ENCODE measurements around the gene CES4A. TPM values are rescaled to one million over a fixed set of nuclear protein-coding genes. Genes with fewer than 3 reads are reported as not detected.
A peak's percentile ranks its signal among the peaks of the same experiment; 100 is the strongest.
"Not testable (repeated sequence)": the region's sequence is repeated elsewhere in the genome, so short reads cannot be mapped to it uniquely, and the experiment has no call there.

Gene CES4A
- polyA plus RNA-seq, 4 donors, result 4.8 to 26.3 (median 10.5) TPM

DNA sequence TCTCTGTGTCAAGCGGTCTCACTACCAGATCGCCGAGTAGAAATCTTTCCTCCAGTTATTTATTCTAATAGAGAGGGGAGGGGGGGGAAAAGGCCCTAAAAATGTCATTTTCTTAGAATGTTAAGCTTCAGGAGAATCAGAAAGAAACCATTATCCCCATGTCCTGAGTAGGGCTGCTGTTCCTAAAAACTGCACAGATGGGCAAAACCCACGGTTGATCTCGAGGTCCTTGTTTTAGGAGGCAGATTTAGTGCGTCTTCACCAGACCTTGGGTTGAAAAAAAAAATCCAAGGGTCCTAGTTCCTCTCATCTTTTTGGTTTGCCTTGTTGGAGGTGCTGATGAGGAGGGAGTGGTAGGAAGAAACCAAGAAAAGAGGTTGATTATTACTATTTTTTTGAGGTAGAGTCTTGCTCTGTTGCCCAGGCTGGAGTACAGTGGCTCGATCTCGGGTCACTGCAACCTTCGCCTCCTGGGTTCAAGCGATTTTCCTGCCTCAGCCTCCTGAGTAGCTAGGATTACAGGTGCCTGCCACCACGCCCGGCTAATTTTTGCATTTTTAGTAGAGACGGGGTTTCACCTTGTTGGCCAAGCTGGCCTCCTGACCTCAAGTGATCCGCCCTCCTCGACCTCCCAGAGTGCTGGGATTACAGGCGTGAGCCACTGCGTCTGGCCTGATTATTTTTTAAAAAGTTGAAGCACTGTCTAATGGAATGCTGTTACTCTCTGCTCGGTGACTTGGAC lies 42.0 kb downstream of the CES4A start:
- H3K27ac ChIP-seq (ENCODE audit: low read depth in 1 of 3, low read length in 2 of 3), result peak overlapping the region in 2 of 3 donors; percentile 87 to 95
- no peaks in the 10 kb centered on the region for H3K9me3 ChIP-seq (ENCODE audit: control insufficient read depth in 2 of 2, insufficient read depth in 1 of 2, low read depth in 1 of 2, low read length in 1 of 2)
- 39 to 45% (median 42%) methylated on average over 18 of the region's 18 CpGs for WGBS, 3 donors
- H3K4me3 ChIP-seq (ENCODE audit: low read depth in 1 of 3, low read length in 3 of 3), result peak overlapping the region; percentile 82 to 88 (median 85)
- H3K4me1 ChIP-seq (ENCODE audit: control insufficient read depth in 3 of 3, insufficient read depth in 2 of 3, low read depth in 1 of 3, low read length in 2 of 3), result peaks cover 0 to 13% (median 0%) of the 10 kb centered on the region in 3 donors
- FAIRE-seq (no peak), DNase-seq (no peak)
- H3K36me3 ChIP-seq (ENCODE audit: control insufficient read depth in 3 of 3, insufficient read depth in 2 of 3, low read depth in 1 of 3, low read length in 3 of 3), result peaks cover 0 to 23% (median 2%) of the 10 kb centered on the region in 3 donors
- H3K27me3 ChIP-seq (ENCODE audit: control insufficient read depth in 3 of 3, insufficient read depth in 3 of 3, low read length in 3 of 3), result no peaks in the 10 kb centered on the region

GRCh38 chr16:67034487-67034886 lies 46.1 kb downstream of the CES4A start:
- Histone ChIP-seq H3K4me3 (ENCODE audit: low read depth in 1 of 3, low read length in 3 of 3) (no peak overlapping the region), H3K27me3 (ENCODE audit: control insufficient read depth in 3 of 3, insufficient read depth in 3 of 3, low read length in 3 of 3) (no peaks in the 10 kb centered on the region), H3K36me3 (ENCODE audit: control insufficient read depth in 3 of 3, insufficient read depth in 2 of 3, low read depth in 1 of 3, low read length in 3 of 3) (peaks cover 0 to 31% (median 2%) of the 10 kb centered on the region in 3 donors), H3K4me1 (ENCODE audit: control insufficient read depth in 3 of 3, insufficient read depth in 2 of 3, low read depth in 1 of 3, low read length in 2 of 3) (peaks cover 0 to 9% (median 0%) of the 10 kb centered on the region in 3 donors), H3K27ac (ENCODE audit: low read depth in 1 of 3, low read length in 2 of 3) (no peak overlapping the region), H3K9me3 (ENCODE audit: control insufficient read depth in 2 of 2, insufficient read depth in 1 of 2, low read depth in 1 of 2, low read length in 1 of 2) (no peaks in the 10 kb centered on the region)
- DNase-seq, result no peak
- FAIRE-seq, result no peak
- 55 to 71% (median 71%) methylated on average over 4 of the region's 4 CpGs for WGBS, 3 donors

GRCh38 chr16:67035364-67035763 lies 47.0 kb downstream of the CES4A start:
- Histone ChIP-seq H3K27ac (ENCODE audit: low read depth in 1 of 3, low read length in 2 of 3) (no peak overlapping the region), H3K36me3 (ENCODE audit: control insufficient read depth in 3 of 3, insufficient read depth in 2 of 3, low read depth in 1 of 3, low read length in 3 of 3) (peaks cover 0 to 31% (median 4%) of the 10 kb centered on the region in 3 donors), H3K4me1 (ENCODE audit: control insufficient read depth in 3 of 3, insufficient read depth in 2 of 3, low read depth in 1 of 3, low read length in 2 of 3) (peaks cover 0 to 7% (median 0%) of the 10 kb centered on the region in 3 donors), H3K4me3 (ENCODE audit: low read depth in 1 of 3, low read length in 3 of 3) (no peak overlapping the region), H3K27me3 (ENCODE audit: control insufficient read depth in 3 of 3, insufficient read depth in 3 of 3, low read length in 3 of 3) (no peaks in the 10 kb centered on the region), H3K9me3 (ENCODE audit: control insufficient read depth in 2 of 2, insufficient read depth in 1 of 2, low read depth in 1 of 2, low read length in 1 of 2) (no peaks in the 10 kb centered on the region)
- DNase-seq (no peak), FAIRE-seq (no peak)
- WGBS, 3 donors, result 77 to 97% (median 93%) methylated on average over 1 of the region's 1 CpG

DNA sequence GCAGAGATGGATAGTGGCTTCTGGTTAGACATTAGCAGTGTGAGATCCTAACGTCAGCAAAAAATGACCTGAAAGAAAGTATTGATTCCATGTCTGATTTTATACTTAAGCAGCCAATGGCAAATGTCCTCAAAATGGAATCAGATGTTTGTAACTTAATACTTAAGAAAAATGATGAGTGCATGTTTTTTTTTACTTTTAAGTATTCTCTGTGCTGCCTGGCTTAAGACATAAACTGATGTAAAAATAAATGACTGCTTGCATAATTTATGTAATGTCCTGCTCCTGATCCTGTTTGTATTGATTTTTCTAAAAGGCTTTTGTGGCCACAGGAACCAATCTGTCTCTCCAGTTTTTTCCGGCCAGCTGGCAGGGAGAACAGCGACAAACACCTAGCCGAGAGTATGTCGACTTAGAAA lies 47.9 kb downstream of the CES4A start:
- Histone ChIP-seq H3K27me3 (ENCODE audit: control insufficient read depth in 3 of 3, insufficient read depth in 3 of 3, low read length in 3 of 3) (no peaks in the 10 kb centered on the region), H3K9me3 (ENCODE audit: control insufficient read depth in 2 of 2, insufficient read depth in 1 of 2, low read depth in 1 of 2, low read length in 1 of 2) (no peaks in the 10 kb centered on the region), H3K4me3 (ENCODE audit: low read depth in 1 of 3, low read length in 3 of 3) (no peak overlapping the region), H3K27ac (ENCODE audit: low read depth in 1 of 3, low read length in 2 of 3) (no peak overlapping the region), H3K4me1 (ENCODE audit: control insufficient read depth in 3 of 3, insufficient read depth in 2 of 3, low read depth in 1 of 3, low read length in 2 of 3) (no peaks in the 10 kb centered on the region), H3K36me3 (ENCODE audit: control insufficient read depth in 3 of 3, insufficient read depth in 2 of 3, low read depth in 1 of 3, low read length in 3 of 3) (peaks cover 0 to 28% (median 4%) of the 10 kb centered on the region in 3 donors)
- FAIRE-seq (no peak), DNase-seq (no peak)
- 82 to 92% (median 84%) methylated on average over 5 of the region's 5 CpGs for WGBS, 3 donors

DNA sequence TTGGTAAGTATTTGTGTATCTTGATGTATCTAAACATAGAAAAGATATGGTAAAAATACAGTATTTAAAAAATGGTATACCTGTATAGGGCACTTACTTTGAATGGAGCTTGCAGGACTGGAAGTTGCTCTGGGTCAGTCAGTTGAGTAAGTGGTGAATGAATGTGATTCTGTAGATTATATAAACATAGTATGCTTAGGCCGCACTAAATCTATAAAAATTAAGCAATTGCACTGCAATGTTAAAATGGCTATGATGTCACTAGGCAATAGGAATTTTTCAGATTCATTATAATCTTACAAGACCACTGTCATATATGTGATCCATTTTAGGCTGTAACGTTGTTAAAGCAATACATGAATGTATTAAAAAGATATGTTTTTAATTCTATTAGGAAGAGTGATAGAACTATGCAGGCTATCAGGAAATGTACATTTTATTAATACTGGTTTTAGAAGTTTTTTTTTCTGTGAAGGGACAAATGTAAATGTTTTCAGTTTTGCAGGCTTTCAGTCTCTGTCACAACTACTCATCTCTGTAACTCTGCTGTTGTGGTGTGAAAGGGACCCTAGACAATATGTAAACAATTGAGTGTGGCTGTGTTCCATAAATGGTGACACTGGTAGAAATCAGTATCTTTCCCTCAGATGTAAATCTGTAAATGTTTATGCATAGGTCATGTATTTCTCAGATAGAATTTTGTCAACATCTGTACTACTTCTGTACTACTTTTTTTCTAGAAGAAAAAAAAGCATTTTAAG lies 51.1 kb downstream of the CES4A start:
- H3K27me3 ChIP-seq (ENCODE audit: control insufficient read depth in 3 of 3, insufficient read depth in 3 of 3, low read length in 3 of 3), result no peaks in the 10 kb centered on the region
- no peak overlapping the region for H3K4me3 ChIP-seq (ENCODE audit: low read depth in 1 of 3, low read length in 3 of 3)
- no peak overlapping the region for H3K27ac ChIP-seq (ENCODE audit: low read depth in 1 of 3, low read length in 2 of 3)
- no peaks in the 10 kb centered on the region for H3K4me1 ChIP-seq (ENCODE audit: control insufficient read depth in 3 of 3, insufficient read depth in 2 of 3, low read depth in 1 of 3, low read length in 2 of 3)
- DNase-seq (no peak), FAIRE-seq (no peak)
- WGBS, 3 donors, result 84 to 93% (median 90%) methylated on average over 2 of the region's 2 CpGs
- no peaks in the 10 kb centered on the region for H3K9me3 ChIP-seq (ENCODE audit: control insufficient read depth in 2 of 2, insufficient read depth in 1 of 2, low read depth in 1 of 2, low read length in 1 of 2)
- H3K36me3 ChIP-seq (ENCODE audit: control insufficient read depth in 3 of 3, insufficient read depth in 2 of 3, low read depth in 1 of 3, low read length in 3 of 3), result peaks cover 0 to 24% (median 2%) of the 10 kb centered on the region in 3 donors

- no peaks in the 10 kb centered on the region for H3K27me3 ChIP-seq (ENCODE audit: control insufficient read depth in 3 of 3, insufficient read depth in 3 of 3, low read length in 3 of 3)
- DNase-seq, result no peak
- H3K4me3 ChIP-seq (ENCODE audit: low read depth in 1 of 3, low read length in 3 of 3), result no peak overlapping the region
- 85 to 96% (median 94%) methylated on average over 2 of the region's 2 CpGs for WGBS, 3 donors
- no peaks in the 10 kb centered on the region for H3K9me3 ChIP-seq (ENCODE audit: control insufficient read depth in 2 of 2, insufficient read depth in 1 of 2, low read depth in 1 of 2, low read length in 1 of 2)
- no peak overlapping the region for H3K27ac ChIP-seq (ENCODE audit: low read depth in 1 of 3, low read length in 2 of 3)
- FAIRE-seq, result no peak
- peaks cover 0 to 21% (median 2%) of the 10 kb centered on the region in 3 donors for H3K36me3 ChIP-seq (ENCODE audit: control insufficient read depth in 3 of 3, insufficient read depth in 2 of 3, low read depth in 1 of 3, low read length in 3 of 3)
- H3K4me1 ChIP-seq (ENCODE audit: control insufficient read depth in 3 of 3, insufficient read depth in 2 of 3, low read depth in 1 of 3, low read length in 2 of 3), result no peaks in the 10 kb centered on the region
These were observed 51.8 kb downstream of the CES4A start for GRCh38 chr16:67040166-67040565.

- 72 to 85% (median 81%) methylated on average over 2 of the region's 2 CpGs for WGBS, 3 donors
- Histone ChIP-seq H3K27ac (ENCODE audit: low read depth in 1 of 3, low read length in 2 of 3) (no peak overlapping the region), H3K36me3 (ENCODE audit: control insufficient read depth in 3 of 3, insufficient read depth in 2 of 3, low read depth in 1 of 3, low read length in 3 of 3) (peaks cover 0 to 23% (median 2%) of the 10 kb centered on the region in 3 donors), H3K27me3 (ENCODE audit: control insufficient read depth in 3 of 3, insufficient read depth in 3 of 3, low read length in 3 of 3) (no peaks in the 10 kb centered on the region), H3K9me3 (ENCODE audit: control insufficient read depth in 2 of 2, insufficient read depth in 1 of 2, low read depth in 1 of 2, low read length in 1 of 2) (no peaks in the 10 kb centered on the region), H3K4me1 (ENCODE audit: control insufficient read depth in 3 of 3, insufficient read depth in 2 of 3, low read depth in 1 of 3, low read length in 2 of 3) (no peaks in the 10 kb centered on the region), H3K4me3 (ENCODE audit: low read depth in 1 of 3, low read length in 3 of 3) (no peak overlapping the region)
- DNase-seq (no peak), FAIRE-seq (no peak)
These were observed 52.5 kb downstream of the CES4A start for GRCh38 chr16:67040906-67041305.

DNA sequence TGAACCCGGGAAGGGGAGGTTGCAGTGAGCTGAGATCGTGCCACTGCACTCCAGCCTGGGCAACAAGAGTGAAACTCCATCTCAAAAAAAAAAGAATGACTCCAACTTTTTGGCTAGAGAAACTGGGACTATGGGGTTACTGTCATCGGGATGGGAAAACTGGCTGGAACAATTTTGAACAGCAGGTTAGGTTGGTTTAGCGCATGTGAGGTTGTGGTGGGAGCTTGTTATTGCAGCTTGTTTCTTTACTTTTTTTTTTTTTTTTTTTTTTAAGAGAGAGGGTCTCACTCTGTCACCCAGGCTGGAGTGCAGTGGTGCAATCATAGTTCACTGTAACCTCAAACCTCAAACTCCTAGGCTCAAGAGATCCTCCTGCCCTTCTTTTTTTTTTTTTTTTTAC lies 53.1 kb downstream of the CES4A start:
- H3K4me1 ChIP-seq (ENCODE audit: control insufficient read depth in 3 of 3, insufficient read depth in 2 of 3, low read depth in 1 of 3, low read length in 2 of 3); H3K9me3 ChIP-seq (ENCODE audit: control insufficient read depth in 2 of 2, insufficient read depth in 1 of 2, low read depth in 1 of 2, low read length in 1 of 2); H3K4me3 ChIP-seq (ENCODE audit: low read depth in 1 of 3, low read length in 3 of 3); FAIRE-seq; DNase-seq; H3K27me3 ChIP-seq (ENCODE audit: control insufficient read depth in 3 of 3, insufficient read depth in 3 of 3, low read length in 3 of 3); H3K27ac ChIP-seq (ENCODE audit: low read depth in 1 of 3, low read length in 2 of 3): not testable (repeated sequence)
- H3K36me3 ChIP-seq (ENCODE audit: control insufficient read depth in 3 of 3, insufficient read depth in 2 of 3, low read depth in 1 of 3, low read length in 3 of 3), result peaks cover 0 to 24% (median 2%) of the 10 kb centered on the region in 3 donors
- 95 to 100% (median 98%) methylated on average over 4 of the region's 4 CpGs for WGBS, 3 donors
